HPDE6-E6E7 (cell line): ENCODE measurements around the gene SLF2.
A peak's percentile ranks its signal among the peaks of the same experiment; 100 is the strongest.

Experiments used
- DNase-seq: peaks from one replicate; pipeline ENCODE4 v3.0.0; 2011; ENCODE audit warnings: missing footprints; ENCODE audit errors: extremely low spot score

The SLF2 gene

GRCh38 chr10:101014230-101014884 lies 101.6 kb downstream of the SLF2 start:
- peak; percentile 54 for DNase-seq
